AG08396 (cell line): ENCODE results near the gene CCDC51.
"Not testable (repeated sequence)": the region's sequence is repeated elsewhere in the genome, so short reads cannot be mapped to it uniquely, and the experiment has no call there.

Experiments
- DNase-seq: peaks from one replicate; pipeline ENCODE4 v3.0.0; 2012; ENCODE audit warnings: low spot score, mixed read lengths

CCDC51 gene, protein sequence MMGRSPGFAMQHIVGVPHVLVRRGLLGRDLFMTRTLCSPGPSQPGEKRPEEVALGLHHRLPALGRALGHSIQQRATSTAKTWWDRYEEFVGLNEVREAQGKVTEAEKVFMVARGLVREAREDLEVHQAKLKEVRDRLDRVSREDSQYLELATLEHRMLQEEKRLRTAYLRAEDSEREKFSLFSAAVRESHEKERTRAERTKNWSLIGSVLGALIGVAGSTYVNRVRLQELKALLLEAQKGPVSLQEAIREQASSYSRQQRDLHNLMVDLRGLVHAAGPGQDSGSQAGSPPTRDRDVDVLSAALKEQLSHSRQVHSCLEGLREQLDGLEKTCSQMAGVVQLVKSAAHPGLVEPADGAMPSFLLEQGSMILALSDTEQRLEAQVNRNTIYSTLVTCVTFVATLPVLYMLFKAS

GRCh38 chr3:48439820-48440589 is at the start of gene CCDC51, which contains the start of gene TMA7:
Gene CCDC51 (minus strand): TSS chr3:48440119. CDS start chr3:48435128, 4,991 bp downstream.
Gene TMA7 (plus strand): TSS chr3:48440257. CDS start chr3:48440297, 40 bp downstream.
- DNase-seq = peak; percentile 98

DNA sequence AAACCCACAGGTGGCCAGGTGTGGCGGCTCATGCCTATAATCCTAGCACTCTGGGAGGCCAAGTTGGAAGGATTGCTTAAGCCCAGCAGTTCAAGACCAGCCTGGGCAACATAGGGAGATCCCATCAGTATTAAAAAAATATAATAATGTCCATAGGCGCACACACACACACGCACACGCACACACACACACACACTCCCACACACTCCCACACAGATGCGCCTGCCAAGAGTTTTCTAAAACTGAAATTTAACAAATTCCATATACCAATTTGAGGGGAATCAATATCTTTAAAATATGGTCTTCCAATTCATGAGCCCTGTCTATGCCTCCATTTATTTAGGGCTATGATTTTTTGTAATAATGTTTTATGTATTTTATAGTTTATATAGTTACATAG is 47.0 kb upstream of the CCDC51 start:
- DNase-seq = no peak

- DNase-seq = not testable (repeated sequence)
Observed at GRCh38 chr3:48482822-48483221, 42.9 kb upstream of the CCDC51 start.

- DNase-seq = not testable (repeated sequence)
Observed at GRCh38 chr3:48480891-48481290, 41.0 kb upstream of the CCDC51 start.

- no peak for DNase-seq
Observed at GRCh38 chr3:48478626-48479555, 39.0 kb upstream of the CCDC51 start.

GRCh38 chr3:48477959-48478520 is 38.1 kb upstream of the CCDC51 start:
- DNase-seq = no peak

DNA sequence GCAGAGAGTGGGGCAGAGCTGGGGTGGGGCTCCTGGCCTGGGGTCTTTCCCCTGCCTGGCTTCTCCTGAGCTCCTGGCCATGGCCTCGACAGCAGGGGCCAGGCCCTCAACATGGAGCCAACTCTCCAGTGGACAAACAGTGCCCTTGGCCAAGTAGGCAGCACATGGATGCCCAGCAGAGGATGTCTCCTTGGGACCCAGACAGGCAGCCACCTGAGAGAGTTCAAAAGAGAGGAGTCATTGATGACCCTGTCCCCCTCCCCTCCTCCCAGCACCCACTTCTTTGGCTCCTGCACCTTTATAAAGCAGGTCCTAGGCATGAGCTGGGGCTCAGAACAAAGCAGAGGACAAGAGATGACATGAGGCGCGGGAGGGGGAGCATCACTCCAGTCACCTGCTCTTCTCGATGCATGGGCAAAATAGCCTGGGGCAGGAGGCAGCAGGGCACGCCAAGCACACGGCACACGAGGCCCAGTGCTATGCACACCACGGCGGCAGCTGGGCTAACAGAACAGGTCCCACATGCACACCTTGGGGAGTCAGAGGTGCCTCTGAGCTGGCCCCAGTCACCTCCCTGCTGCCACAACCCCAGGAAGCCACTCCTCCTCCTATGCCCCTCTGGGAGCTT is 36.6 kb upstream of the CCDC51 start:
- DNase-seq = no peak

GRCh38 chr3:48475188-48475587 is 35.3 kb upstream of the CCDC51 start:
- DNase-seq = no peak

- DNase-seq = no peak
Observed at GRCh38 chr3:48474619-48475018, 34.7 kb upstream of the CCDC51 start.

DNA sequence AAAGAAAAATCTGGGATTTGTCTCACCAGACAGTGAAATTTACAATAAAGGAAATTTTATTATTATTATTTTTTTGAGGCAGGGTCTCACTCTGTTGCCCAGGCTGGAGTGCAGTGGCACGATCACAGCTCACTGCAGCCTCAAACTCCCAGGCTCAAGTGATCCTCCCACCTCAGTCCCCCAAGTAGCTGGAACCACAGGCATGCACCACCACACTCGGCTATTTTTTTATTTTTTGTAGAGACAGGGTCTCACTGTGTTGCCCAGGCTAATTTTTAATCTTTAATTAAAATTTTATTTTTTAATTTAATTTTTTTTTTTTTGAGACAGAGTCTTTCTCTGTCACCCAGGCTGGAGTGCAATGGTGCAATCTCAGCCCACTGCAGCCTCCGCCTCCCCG is 34.1 kb upstream of the CCDC51 start:
- not testable (repeated sequence) for DNase-seq

- no peak for DNase-seq
Observed at GRCh38 chr3:48473617-48473952, 33.7 kb upstream of the CCDC51 start.

DNA sequence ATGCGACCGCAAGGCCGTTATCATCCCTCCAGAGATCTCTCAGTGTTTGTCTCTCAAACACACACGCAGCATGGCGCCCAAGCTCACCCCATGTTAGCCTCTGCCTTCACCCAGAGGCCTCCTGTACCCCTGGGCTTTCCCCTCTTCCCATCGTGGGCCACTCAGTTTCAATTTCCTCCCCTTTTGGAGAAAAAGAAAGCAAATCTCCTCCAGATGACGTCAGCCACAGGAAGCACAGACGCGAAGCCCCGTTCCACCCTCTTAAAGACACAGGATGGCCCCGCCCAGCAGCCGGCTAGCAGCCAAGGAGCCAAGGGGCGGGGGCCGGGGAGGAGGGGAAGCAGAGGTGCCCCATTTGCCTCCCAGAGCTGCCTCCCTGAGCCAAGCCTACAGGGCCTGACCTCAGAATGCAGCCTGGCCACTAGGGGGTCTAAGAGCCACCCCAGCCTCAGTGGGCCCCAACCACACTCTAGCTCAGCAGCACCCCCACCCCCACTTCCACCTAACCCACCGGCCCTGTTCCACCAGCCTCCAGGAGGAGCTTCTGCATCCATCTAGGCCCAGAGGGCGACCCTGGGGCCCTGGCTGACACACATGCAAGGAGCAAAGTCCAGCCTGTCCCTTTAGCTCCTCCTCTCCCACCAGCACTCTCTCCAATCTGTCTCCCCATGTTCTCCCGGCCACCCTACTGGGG is 33.2 kb upstream of the CCDC51 start:
- DNase-seq = peak; percentile 92

GRCh38 chr3:48472673-48472922 is 32.7 kb upstream of the CCDC51 start:
- DNase-seq = no peak

DNA sequence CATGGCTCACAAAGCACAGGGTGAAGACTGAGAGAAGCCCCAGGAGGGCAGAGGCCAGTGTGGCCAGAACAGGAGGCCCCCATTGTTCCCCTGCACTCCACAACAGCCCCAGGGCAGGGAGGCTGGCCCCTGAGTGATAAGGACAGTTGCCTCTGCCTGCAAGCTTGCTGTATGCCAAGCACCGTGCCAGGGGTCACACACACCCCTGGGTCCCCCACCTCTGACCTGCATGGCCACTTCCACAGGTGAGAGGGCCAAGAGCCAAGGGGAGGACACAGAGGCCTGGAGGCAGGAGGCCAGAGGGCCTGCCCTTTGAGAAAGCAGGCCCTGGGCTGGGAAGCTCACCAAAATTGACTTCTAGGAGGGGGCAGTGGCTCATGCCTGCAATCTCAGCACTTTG is 30.4 kb upstream of the CCDC51 start:
- no peak for DNase-seq

DNA sequence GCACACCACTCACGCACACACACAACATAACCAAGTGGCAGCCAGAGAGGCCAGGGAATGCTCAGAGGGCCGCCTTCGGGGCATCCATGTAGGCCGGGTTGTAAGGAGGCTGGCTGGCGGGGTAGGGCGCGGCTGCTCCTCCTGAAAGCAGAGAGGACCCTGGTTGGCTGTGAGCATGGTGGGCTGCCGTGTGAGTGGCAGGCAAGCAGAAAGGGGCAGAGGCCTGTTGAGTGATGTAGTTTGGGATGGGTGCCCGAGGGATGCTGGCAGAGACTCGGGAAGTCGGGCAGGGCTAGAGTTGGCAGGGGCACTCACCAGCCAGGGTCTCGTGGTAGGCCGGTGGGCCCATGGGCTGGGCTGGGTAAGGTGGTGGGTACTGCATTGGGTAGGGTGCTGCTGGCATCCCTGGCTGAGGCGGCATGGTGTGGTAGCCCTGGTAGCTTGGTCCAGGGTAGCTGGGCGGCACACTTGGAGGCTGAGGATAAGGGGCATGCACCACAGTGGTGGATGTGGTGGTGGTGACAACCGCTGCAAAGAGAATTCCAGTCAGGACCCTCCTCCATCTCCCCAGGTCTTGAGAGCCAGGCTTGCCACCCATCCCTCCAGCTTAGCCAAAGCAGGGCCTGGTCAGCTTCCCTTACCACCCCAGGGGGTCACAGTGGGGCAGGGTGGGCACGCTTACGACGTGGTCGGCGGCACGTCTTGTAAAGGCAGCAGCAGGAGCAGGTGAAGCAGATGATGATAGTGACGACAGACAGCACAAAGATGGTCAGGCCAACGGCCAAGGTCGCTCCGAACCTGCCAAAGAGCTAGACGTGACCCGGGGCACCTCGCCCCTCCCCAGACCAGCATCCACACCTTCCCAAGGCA is 29.4 kb upstream of the CCDC51 start:
- no peak for DNase-seq

GRCh38 chr3:48468329-48468731 is 28.4 kb upstream of the CCDC51 start:
- DNase-seq = no peak

DNA sequence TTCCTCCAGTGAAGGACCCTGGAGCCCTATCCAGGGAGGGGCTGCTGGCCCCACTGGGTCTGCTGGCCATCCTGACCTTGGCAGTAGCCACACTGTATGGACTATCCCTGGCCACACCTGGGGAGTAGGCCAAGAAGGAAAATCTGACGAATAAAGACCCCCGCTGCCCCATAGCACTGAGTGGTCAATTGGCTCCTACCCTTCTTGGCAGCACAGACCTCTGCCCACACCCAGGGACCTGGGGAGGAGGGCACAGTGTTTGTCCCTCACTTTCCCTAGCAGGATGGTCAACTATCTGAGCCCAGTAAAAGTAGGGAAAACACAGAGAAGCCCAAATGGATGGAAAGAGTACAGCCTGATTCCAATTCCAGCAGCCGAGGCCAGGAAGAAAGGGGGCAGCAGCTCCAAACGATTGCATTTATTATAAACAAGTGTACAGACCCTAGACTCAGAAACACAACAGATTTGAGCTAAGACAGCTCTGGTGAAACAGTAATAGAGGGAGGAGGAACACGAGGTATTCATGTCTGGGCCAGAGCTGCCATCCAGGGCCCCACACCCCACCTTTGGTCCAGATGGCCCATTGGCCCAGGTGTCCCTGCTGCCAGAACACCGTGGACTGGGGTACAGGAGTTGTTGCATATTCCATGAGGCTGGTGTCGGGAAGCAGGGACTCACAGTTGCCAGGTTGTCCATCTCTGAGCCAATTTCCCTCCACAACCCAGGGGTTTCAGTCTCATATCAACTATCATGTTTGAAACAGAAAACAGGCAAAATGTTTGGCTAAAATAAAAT is 27.8 kb upstream of the CCDC51 start:
- no peak for DNase-seq

DNA sequence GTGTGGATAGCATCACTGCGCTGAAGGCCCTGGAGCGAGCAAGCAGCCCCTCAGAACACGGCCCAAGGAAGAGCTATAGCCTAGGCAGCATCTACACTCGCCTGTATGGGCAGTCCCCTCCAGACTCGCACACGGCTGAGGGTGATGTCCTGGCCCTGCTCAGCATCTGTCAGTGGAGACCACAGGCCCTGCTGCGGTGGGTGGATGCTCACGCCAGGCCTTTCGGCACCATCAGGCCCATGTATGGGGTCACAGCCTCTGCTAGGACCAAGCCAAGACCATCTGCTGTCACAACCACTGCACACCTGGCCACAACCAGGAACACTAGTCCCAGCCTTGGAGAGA is 27.2 kb upstream of the CCDC51 start:
- DNase-seq = no peak

DNA sequence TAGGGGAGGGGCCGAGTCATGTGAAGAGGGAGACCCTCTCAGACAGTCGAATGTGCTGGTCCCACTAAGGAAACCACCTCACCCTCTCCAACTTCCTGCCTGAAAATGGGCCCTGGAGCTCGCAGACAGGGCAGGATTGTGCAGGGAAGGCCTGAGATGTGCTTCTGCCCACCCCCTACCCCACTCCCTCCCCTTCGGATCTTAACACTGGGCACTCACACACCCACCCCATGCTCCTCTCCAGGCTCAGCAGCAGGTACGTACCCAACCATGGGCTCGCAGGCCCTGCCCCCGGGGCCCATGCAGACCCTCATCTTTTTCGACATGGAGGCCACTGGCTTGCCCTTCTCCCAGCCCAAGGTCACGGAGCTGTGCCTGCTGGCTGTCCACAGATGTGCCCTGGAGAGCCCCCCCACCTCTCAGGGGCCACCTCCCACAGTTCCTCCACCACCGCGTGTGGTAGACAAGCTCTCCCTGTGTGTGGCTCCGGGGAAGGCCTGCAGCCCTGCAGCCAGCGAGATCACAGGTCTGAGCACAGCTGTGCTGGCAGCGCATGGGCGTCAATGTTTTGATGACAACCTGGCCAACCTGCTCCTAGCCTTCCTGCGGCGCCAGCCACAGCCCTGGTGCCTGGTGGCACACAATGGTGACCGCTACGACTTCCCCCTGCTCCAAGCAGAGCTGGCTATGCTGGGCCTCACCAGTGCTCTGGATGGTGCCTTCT is 26.6 kb upstream of the CCDC51 start:
- DNase-seq = no peak
